HG03521 (cell line): ENCODE results near the gene ELOVL1.
"Not testable (repeated sequence)": the region's sequence is repeated elsewhere in the genome, so short reads cannot be mapped to it uniquely, and the experiment has no call there.

ENCODE experiments used
- ATAC-seq: cut with Tn5 transposase; IDR thresholded peaks from one replicate; pipeline ENCODE4 v1.9.1; 2021; ENCODE audit warnings: mild to moderate bottlenecking, moderate library complexity; ENCODE audit not compliant: unreplicated experiment

ELOVL1 gene

DNA sequence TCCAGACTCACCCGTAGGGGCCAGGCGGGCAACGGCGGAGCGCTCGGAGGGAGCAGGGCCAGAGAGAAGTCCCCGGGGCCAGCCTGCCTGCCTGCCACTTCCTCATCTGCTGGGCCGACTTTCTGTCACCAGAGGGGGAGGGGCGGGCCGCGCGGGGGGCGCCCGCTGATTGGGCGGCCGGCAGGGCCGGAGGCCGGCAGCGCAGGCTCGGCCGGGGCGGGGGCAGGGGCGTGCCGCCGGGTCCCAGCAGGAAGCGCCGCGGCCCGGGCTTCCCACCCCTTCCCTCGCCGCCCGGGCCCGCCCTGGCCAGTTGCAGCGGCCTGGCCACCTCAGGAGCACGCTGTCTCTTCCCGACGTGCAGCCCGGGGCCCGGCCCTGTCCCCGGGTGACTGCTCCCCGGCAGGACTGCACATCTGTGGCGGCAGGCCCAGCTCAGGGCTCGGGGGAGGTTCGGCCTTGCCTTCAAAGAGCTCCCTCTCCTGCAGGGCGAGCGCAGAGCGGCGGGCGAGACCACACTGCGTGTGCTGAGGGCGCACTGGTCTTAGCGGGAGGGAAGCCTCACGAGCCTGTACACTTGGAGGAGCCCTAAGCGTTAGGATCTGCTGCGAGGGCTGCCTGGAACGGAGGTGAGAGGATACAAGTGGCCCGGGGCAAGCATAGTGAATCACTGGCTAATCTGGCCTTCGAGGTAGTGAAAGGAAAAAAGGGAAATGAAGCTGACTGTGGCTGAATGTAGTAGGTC, at the start of gene ELOVL1:
TSS of gene ELOVL1 (minus strand) at position 108 of the 742 bp plus-strand sequence. CDS start 2,402 bp downstream, outside the sequence.
- ATAC-seq: peak; percentile 74

GRCh38 chr1:43415901-43416300, 48.1 kb upstream of the ELOVL1 start:
- ATAC-seq: no peak

DNA sequence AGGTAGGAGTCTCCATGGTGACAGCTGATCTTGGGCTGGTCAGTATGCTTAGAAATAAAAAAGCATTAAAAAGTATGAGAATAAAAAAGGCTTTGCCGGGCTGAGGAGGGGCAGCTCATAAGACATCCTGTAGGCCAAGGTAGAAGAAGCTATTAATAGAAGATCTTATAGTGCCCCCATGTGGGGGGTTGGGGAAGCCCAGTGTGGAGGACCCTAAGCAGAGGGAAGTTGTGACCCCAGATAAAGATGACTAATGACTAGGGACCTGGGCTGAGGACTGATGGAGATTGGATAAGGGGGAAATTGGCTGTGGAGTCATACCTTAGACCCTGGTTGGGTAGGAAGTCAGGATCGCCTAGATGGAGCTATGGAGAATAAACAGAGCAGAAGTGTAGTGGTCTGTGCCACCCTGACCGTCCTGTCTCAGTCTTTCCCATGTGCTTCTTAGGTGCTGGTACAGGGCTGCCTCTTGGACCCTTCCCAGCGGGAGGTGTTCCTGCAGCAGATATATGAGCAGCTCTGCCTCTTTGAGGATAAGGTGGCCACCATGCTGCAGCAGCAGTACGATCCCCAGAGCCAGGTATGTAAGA, 46.9 kb upstream of the ELOVL1 start:
- no peak for ATAC-seq

GRCh38 chr1:43413426-43413825, 45.6 kb upstream of the ELOVL1 start:
- not testable (repeated sequence) for ATAC-seq

GRCh38 chr1:43410571-43410970, 42.8 kb upstream of the ELOVL1 start:
- ATAC-seq: no peak

GRCh38 chr1:43405876-43406234, 38.0 kb upstream of the ELOVL1 start:
- no peak for ATAC-seq

GRCh38 chr1:43405219-43405875, 37.5 kb upstream of the ELOVL1 start:
- no peak for ATAC-seq

- no peak for ATAC-seq
These were observed 36.5 kb upstream of the ELOVL1 start for GRCh38 chr1:43404353-43404752.

DNA sequence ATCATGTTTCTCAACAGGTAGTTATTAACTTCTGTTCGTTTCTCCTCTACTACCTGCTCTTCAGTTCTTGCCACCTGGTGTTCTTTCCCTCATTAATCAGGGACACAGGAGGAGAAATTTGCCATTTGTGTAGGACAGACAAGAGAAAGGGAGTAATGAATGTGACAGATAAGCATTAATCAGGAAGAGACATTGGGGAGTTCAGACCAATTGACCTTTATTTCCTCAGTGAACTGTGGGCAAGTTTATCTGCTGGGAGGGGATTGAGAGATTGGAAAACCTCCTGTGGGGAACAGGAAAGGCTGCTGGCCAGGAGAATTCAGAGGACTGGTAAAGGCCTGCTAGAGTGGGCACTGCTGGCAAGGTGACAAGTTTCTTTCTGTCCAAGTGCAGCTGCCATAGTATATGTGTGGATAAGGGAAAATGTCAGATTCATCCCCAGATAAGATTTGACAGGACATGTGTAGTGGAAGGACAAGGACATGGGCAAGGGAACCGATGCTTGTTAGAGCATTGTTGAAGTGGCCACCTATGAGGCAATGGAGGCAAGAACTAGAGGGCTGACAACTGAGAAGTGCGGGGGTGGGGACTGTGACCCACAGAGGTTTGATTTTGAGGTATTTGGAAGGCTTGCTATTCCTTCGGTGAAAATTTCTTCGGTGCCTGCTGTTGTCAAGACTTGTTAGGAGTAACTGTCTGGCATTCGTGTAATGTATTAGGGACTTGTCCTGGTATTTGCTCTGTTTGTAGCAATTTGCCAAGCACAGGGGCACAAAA, 34.5 kb upstream of the ELOVL1 start:
- no peak for ATAC-seq

DNA sequence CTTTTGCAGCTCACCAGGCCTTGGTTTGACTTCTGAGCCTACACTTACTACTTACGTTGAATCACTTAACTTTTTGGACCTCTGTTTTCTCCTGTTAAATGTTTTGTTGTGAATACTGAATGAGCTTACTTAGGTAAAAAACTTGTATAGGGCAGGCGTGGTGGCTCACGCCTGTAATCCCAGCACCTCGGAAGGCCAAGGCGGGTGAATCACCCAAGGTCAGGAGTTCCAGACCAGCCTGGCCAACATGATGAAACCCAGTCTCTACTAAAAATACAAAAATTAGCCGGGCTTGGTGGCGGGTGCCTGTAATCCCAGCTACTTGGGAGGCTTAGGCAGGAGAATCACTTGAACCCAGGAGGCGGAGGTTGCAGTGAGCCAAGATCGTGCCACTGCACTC, 32.6 kb upstream of the ELOVL1 start:
- ATAC-seq: not testable (repeated sequence)

DNA sequence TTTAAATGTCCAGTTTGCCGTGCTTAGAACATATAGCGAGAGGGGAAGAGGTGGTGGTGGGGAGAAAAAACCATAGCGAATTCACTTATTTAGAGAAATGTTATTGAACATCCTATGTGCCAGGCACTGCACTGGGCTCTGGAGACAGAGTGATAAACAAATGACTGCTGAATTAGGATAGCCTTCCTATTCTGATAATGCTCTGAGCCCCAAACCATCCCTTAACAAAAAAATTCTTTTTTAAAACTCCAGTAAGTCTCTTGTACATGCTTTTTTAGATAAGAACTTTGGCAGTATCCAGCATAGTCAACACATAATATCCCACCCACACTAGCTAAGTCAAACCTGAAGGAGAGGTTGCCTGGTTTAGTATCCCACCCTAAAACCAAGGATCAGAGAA, 30.4 kb upstream of the ELOVL1 start:
- no peak for ATAC-seq

DNA sequence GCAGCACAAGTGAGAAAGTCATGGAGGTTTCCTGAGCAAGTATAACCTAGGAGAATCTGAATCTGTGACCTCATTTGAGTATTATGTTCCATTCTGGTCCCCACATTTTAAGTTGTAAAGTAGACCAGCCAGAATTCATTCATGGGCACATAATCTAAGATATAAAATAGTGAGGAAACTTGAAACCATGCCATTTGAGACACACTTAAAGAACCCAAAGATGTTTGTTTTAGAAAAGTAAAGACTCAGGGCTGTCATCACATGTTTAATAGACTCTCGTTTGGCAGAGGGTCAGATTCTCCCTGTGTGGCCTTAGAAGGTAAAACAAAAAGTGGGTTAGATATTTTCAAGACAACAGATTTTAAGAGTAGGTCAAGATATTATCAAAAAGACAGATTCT, 28.2 kb upstream of the ELOVL1 start:
- no peak for ATAC-seq

GRCh38 chr1:43395523-43395922, 27.7 kb upstream of the ELOVL1 start:
- no peak for ATAC-seq

GRCh38 chr1:43392702-43393101, 24.9 kb upstream of the ELOVL1 start:
- ATAC-seq: no peak

GRCh38 chr1:43389326-43390313, 21.8 kb upstream of the ELOVL1 start, which contains the start of the genes MED8 and SZT2:
Gene MED8 (minus strand): TSS chr1:43389800. CDS start chr1:43389764, 36 bp downstream.
Gene SZT2 (plus strand): TSS chr1:43389899. CDS start chr1:43389969, 70 bp downstream.
- peak; percentile 84 for ATAC-seq

DNA sequence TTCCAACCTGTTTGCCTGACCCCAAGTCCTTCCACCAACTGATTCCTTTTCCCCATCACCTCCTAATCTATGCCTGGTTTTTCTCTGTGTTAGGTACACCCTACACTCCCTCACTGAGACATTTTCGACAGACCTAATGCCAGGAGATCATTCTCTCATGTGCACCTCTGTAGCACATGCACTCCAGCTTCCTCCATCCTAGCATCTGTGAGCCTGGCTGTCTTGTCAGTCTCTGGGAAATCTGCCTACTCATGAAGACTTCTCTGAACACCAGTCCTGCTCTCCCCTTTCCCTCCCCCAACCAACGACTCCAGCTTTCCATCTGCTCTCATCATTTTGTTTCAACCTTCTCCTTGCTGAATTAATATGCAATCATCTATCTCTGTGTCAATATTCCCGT, 20.8 kb upstream of the ELOVL1 start:
- ATAC-seq: no peak

DNA sequence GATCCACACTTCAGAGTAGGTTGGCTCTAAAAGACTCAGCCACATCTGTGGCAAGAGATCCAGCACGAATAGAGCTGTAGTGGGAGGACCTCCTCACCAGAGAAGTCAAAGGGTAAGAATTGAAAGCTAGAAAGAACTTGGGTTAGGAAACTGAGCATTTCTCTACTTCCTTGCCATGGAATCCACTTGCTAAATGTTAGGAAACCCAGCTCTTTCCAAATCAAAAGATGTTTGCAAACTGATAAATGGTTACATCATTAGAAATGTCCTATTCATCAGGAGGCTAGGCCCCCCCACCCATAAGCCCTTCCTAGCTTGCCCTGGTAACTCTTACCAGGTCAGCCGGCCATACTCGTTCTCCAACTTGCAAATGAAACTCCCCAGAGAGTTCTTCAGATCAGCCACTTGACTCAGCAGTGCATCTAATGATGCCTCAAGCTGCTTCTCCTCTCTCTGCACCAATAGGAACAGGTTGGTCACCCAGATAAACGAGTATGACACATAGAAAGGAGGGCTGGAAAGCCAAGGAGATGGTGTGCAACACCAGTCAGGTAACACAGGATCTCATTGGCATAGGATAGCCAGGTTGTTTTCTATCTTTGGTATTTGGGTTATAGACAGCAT, 20.3 kb upstream of the ELOVL1 start:
- ATAC-seq: no peak

DNA sequence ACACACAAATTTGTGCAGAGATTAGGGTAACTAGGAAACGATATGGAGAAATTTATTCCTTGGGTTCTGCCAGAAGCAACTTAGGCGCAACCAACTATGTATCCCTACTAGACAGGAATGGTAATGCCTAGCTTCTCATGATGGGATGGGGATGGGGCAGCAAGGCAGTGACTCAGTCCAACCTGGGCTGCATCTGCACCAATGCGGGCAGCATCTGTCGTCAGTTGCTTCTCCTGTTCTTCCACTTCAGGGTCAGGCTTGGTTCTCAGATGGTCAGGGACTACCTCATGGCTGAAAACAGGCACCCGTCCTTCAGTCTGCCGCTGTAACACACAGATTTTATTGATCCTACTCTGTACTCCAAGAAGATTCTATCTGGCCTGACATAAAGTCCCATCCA, 18.9 kb upstream of the ELOVL1 start:
- ATAC-seq: no peak

GRCh38 chr1:43383449-43383848, 15.6 kb upstream of the ELOVL1 start:
- ATAC-seq: no peak
